Heart left ventricle (tissue), 16 donors: Measurements from ENCODE around the gene PRR5L. TPM values are rescaled to one million over a fixed set of nuclear protein-coding genes. Genes with fewer than 3 reads are reported as not detected.

ENCODE experiments used
- ATAC-seq, 4 donors: fragments of 200-7000 bp; cut with Tn5 transposase; one replicate each; pipeline ENCODE4 v1.9.1; 2020 to 2022; ENCODE audit warnings: moderate library complexity in 4 of 4, mild to moderate bottlenecking in 3 of 4, moderate number of reproducible peaks in 1 of 4
- DNase-seq, 5 donors: peaks; one replicate each; pipeline ENCODE4 v3.0.0-alpha.2; 2020
- H3K27ac ChIP-seq, 12 donors: fragments of 200-600 bp; sonication (generic) in 4 of 12; one replicate each; pipeline versions ENCODE4 v1.5.0 to v1.8.0; 2016 to 2022; ENCODE audit warnings: mild to moderate bottlenecking in 2 of 12
- H3K27me3 ChIP-seq, 9 donors: fragments of 200-600 bp; sonication (generic) in 2 of 9; one replicate each; pipeline versions ENCODE4 v1.5.1 to v1.8.0; 2016 to 2022; ENCODE audit warnings: mild to moderate bottlenecking in 3 of 9
- H3K36me3 ChIP-seq, 9 donors: fragments of 200-600 bp; sonication (generic) in 2 of 9; one replicate each; pipeline versions ENCODE4 v1.5.0 to v1.8.0; 2018 to 2022; ENCODE audit warnings: mild to moderate bottlenecking in 2 of 9
- H3K4me1 ChIP-seq, 12 donors: fragments of 200-600 bp; sonication (generic) in 4 of 12; one replicate each; pipeline versions ENCODE4 v1.5.0 to v1.8.0; 2016 to 2022; ENCODE audit warnings: mild to moderate bottlenecking in 3 of 12
- H3K4me3 ChIP-seq, 12 donors: fragments of 200-600 bp; sonication (generic) in 4 of 12; one replicate each; pipeline versions ENCODE4 v1.5.0 to v1.8.0; 2017 to 2022; ENCODE audit warnings: mild to moderate bottlenecking in 9 of 12, moderate library complexity in 4 of 12
- H3K9me3 ChIP-seq, 12 donors: fragments of 200-600 bp; sonication (generic) in 4 of 12; one replicate each; pipeline versions ENCODE4 v1.5.0 to v1.8.0; 2016 to 2022; ENCODE audit warnings: mild to moderate bottlenecking in 1 of 12
- CTCF ChIP-seq, 12 donors: fragments of 200-600 bp; sonication (generic) in 4 of 12; IDR thresholded peaks; one replicate each; pipeline versions ENCODE4 v1.5.0 to v1.8.0; 2018 to 2022; ENCODE audit warnings: antibody characterized with exemption in 12 of 12, mild to moderate bottlenecking in 5 of 12
- POLR2A ChIP-seq, 2 donors: fragments of 450-650 bp; IDR thresholded peaks; one replicate each; pipeline ENCODE4 v1.6.1; 2017; ENCODE audit warnings: antibody characterized with exemption in 2 of 2, mild to moderate bottlenecking in 2 of 2, moderate library complexity in 2 of 2
- WGBS, 4 donors: extraction: QIAGEN DNeasy Blood & Tissue Kit in 2 of 4; methylation state at CpG; one replicate each; pipeline versions ENCODE4 v1.1.5 to v1.1.7; 2013 to 2018; 5-methylcytosine and 5-hydroxymethylcytosine counted together
- intact Hi-C, 10 donors: fragments of 100-400 bp; cut with DNase I; formaldehyde crosslinking; loops; one replicate each; pipeline versions ENCODE4 v1.11.1 to v1.14.2; 2022
- polyA plus RNA-seq, 2 donors: library from polyadenylated mRNA; stranded (reverse); fragments of 200-250 nt; gene quantifications; one replicate each; pipeline ENCODE4 v1.2.3, GENCODE V29; 2013
- total RNA-seq, 9 donors: library from RNA; depleted of rRNA in 2 of 9; stranded (reverse); fragments of >200 nt in 2 of 9; fragmentation: NEBNext Ultra II Directional in 3 of 9; extraction: Animal tissue kit (Norgen Biotek cat#: 25700) in 3 of 9; gene quantifications; one replicate each; pipeline versions ENCODE4 v1.1.0 to v1.2.4, GENCODE V29; 2016 to 2023
- donor health status: ischemic (EF 13 %, LVEDD 7.1; RV severe dilation, severe dysfunction).
- donor health status: healthy with polysubstance abuse.
- donor health status: DM: no; HTN: yes; CAD: no.
- donor health status: DM: no; HTN: no; CAD: no.
- donor health status: ischemic (EF 25% LVEDD 6.9; RV normal size, moderate dysfunction).
- donor health status: ischemic (EF 25% LVEDD 5.7; RV mildly dilated, moderate dysfunction).
- donor health status: healthy.
- donor health status: DM: yes; HTN: yes; CAD: no.
- donor health status: ischemic (EF 35%, LVEDD 5.7; RV mildly dilated, moderate dysfunction).
- donor health status: nonischemic (EF 11% LVEDD 7.7; RV severe dilation, severe dysfunction).
- donor health status: DM: yes; HTN: yes; CAD: no.
- donor health status: PGD.
- donor health status: ischemic (EF 29% LVEDD 5.4; RV normal size, mild dysfunction).
- donor health status: nonischemic (EF 23%, LVEDD 6.1; RV moderate dilation, normal function).

Gene PRR5L
- total and polyA plus RNA-seq, 11 donors: 0.61 to 17.8 (median 3.1) TPM

DNA sequence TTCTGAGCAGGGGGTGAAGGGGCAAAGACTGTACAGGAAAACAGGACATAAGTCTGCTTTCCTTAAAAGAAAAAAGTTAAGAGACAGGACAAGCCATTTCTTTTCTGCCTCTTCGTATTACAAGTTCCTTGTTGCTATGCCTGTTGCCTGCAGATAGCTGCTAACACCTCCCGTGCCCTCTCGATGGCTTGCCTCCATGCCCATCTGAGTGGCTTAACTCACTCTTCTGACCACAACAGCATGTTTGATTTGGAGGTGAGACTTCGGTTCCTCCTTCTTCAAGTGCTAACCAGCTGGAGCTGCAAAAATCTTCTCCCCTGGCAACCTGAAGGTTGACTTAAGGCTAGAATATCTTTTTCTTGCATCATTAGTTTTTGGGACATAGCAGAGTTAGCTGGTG, 103.1 kb downstream of the PRR5L start:
- no peak for TF ChIP-seq POLR2A (IDR thresholded peaks at IDR 0.05)
- TF ChIP-seq CTCF (IDR thresholded peaks at IDR 0.05): no peak
- no peak for ATAC-seq
- Histone ChIP-seq H3K36me3 (peaks cover 0 to 96% (median 11%) of the 10 kb centered on the region in 9 donors), H3K27ac (no peak overlapping the region), H3K4me3 (no peak overlapping the region), H3K9me3 (no peaks in the 10 kb centered on the region), H3K4me1 (peaks cover 0 to 25% (median 7%) of the 10 kb centered on the region in 12 donors), H3K27me3 (no peaks in the 10 kb centered on the region)
- WGBS, 4 donors: 85 to 91% (median 88%) methylated on average over 4 of the region's 4 CpGs
- no peak for DNase-seq
- intact Hi-C loops: no loop called here

DNA sequence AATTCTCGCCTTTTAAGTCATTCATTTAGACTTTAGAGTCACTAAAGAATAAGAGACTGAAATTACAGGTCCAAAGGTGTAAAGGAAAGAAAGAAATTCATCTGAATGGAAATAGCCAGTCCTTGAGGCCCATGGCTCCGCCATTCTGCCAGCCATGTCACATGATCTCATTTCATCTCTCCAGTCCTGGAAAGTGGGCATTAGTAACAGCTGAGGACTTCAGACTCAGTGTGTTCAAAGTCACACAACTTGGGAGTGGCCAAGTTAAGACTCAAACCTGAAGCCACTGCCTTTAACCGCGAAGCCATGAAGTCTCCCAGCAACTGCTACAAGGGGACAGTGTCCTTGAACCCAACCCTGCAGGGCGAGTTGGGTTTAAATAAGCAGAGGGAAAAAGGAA, 103.7 kb downstream of the PRR5L start:
- intact Hi-C loops: no loop called here
- 96 to 97% (median 96%) methylated on average over 5 of the region's 5 CpGs for WGBS, 4 donors
- DNase-seq: no peak
- Histone ChIP-seq H3K4me3 (no peak overlapping the region), H3K36me3 (peaks cover 0 to 97% (median 8%) of the 10 kb centered on the region in 9 donors), H3K27me3 (no peaks in the 10 kb centered on the region), H3K4me1 (peaks cover 0 to 25% (median 7%) of the 10 kb centered on the region in 12 donors), H3K9me3 (no peaks in the 10 kb centered on the region), H3K27ac (no peak overlapping the region)
- ATAC-seq: no peak
- TF ChIP-seq POLR2A (IDR thresholded peaks at IDR 0.05) (no peak), CTCF (IDR thresholded peaks at IDR 0.05) (no peak)

- WGBS, 4 donors: 78 to 94% (median 87%) methylated on average over 12 to 21 of the region's 21 CpGs
- TF ChIP-seq POLR2A (IDR thresholded peaks at IDR 0.05) (no peak), CTCF (IDR thresholded peaks at IDR 0.05) (no peak)
- H3K36me3 ChIP-seq: peaks cover 0 to 98% (median 15%) of the 10 kb centered on the region in 9 donors
Observed at GRCh38 chr11:36400766-36401455, 104.8 kb downstream of the PRR5L start.

GRCh38 chr11:36402568-36403170, 106.6 kb downstream of the PRR5L start:
- peak in 3 of 4 donors; percentile 53 to 86 (median 73) for ATAC-seq
- Histone ChIP-seq H3K27ac (peak overlapping the region in 3 of 12 donors; percentile 11 to 59 (median 29)), H3K4me3 (no peak overlapping the region), H3K9me3 (no peaks in the 10 kb centered on the region), H3K4me1 (peaks cover 0 to 41% (median 8%) of the 10 kb centered on the region in 12 donors), H3K27me3 (no peaks in the 10 kb centered on the region), H3K36me3 (peaks cover 0 to 89% (median 6%) of the 10 kb centered on the region in 9 donors)
- DNase-seq: peak in 1 of 5 donors; percentile 21
- TF ChIP-seq POLR2A (IDR thresholded peaks at IDR 0.05) (no peak), CTCF (IDR thresholded peaks at IDR 0.05) (no peak)
- 45 to 60% (median 47%) methylated on average over 11 of the region's 11 CpGs for WGBS, 4 donors
- intact Hi-C loops: no loop called here

More at GRCh38 chr11:36400766-36401455, 104.8 kb downstream of the PRR5L start:
- DNase-seq (no peak), ATAC-seq (peak in 1 of 4 donors; percentile 32)
- Histone ChIP-seq H3K27me3 (no peaks in the 10 kb centered on the region), H3K4me1 (peaks cover 0 to 25% (median 7%) of the 10 kb centered on the region in 12 donors), H3K4me3 (no peak overlapping the region), H3K9me3 (no peaks in the 10 kb centered on the region), H3K27ac (no peak overlapping the region)
- intact Hi-C loops: no loop called here
